OCI-LY7 (cell line): ENCODE results near the gene AGPAT2. TPM values are rescaled to one million over a fixed set of nuclear protein-coding genes. Genes with fewer than 3 reads are reported as not detected.

Experiments used
- BruUV-seq: library from RNA; stranded (reverse); fragments of 400-500 nt; replicated peaks from 2 replicates; lab custom pipeline; 2021; lab: Mats Ljungman, UMichigan
- CTCF ChIA-PET: fragments of 300-600 bp; sonication (Branson Sonifier 250); formaldehyde crosslinking; loops from one replicate; lab custom pipeline; 2022; ENCODE audit warnings: antibody characterized with exemption; ENCODE audit not compliant: unreplicated experiment; lab: Charles Lee
- POLR2A ChIA-PET: fragments of 300-600 bp; sonication (Branson Sonifier 250); formaldehyde crosslinking; loops from one replicate; lab custom pipeline; 2022; ENCODE audit warnings: antibody characterized with exemption; lab: Charles Lee
- DNase-seq: peaks from one replicate; pipeline ENCODE4 v3.0.0-alpha.2; 2015; ENCODE audit warnings: low spot score
- H2AFZ ChIP-seq: fragments of 200-600 bp; sonication (generic), shearing (Covaris generic); 2 replicates; pipeline ENCODE4 v1.6.1; 2014; ENCODE audit warnings: mild to moderate bottlenecking, antibody characterized with exemption, low read length, moderate library complexity
- H3K27ac ChIP-seq: fragments of 200-600 bp; sonication (generic); 2 replicates; pipeline ENCODE4 v1.5.1; 2014; ENCODE audit warnings: mixed run types, low read depth, mild to moderate bottlenecking, moderate library complexity, low read length, inconsistent platforms; ENCODE audit not compliant: poor library complexity, severe bottlenecking
- H3K36me3 ChIP-seq: fragments of 200-600 bp; sonication (generic); 2 replicates; pipeline ENCODE4 v1.6.1; 2014; ENCODE audit warnings: mild to moderate bottlenecking, antibody characterized with exemption, low read length, moderate library complexity, mixed read lengths; ENCODE audit not compliant: insufficient read depth
- H3K4me1 ChIP-seq: fragments of 200-600 bp; sonication (generic); 2 replicates; pipeline ENCODE4 v1.5.1; 2014; ENCODE audit warnings: mild to moderate bottlenecking, low read length; ENCODE audit not compliant: insufficient read depth, poor library complexity, severe bottlenecking
- H3K4me2 ChIP-seq: fragments of 200-600 bp; sonication (generic); 2 replicates; pipeline ENCODE4 v1.6.1; 2014; ENCODE audit warnings: mild to moderate bottlenecking, low read length
- H3K4me3 ChIP-seq: fragments of 200-600 bp; sonication (generic); 2 replicates; pipeline ENCODE4 v1.5.1; 2014; ENCODE audit warnings: mild to moderate bottlenecking, low read depth, low read length; ENCODE audit not compliant: poor library complexity, severe bottlenecking
- H3K79me2 ChIP-seq: fragments of 200-600 bp; sonication (generic); 2 replicates; pipeline ENCODE4 v1.6.1; 2016; ENCODE audit warnings: low read depth, mild to moderate bottlenecking, low read length, moderate library complexity, mixed read lengths; ENCODE audit not compliant: insufficient read depth
- H3K9me2 ChIP-seq: fragments of 200-600 bp; sonication (generic); 2 replicates; pipeline ENCODE4 v1.6.1; 2016; ENCODE audit warnings: mild to moderate bottlenecking, low read length, mixed read lengths; ENCODE audit not compliant: insufficient read depth
- H3K9me3 ChIP-seq: fragments of 200-600 bp; sonication (generic); 2 replicates; pipeline ENCODE4 v1.6.1; 2014; ENCODE audit warnings: mild to moderate bottlenecking, mixed run types, low read length, mixed read lengths
- H4K20me1 ChIP-seq: fragments of 200-600 bp; sonication (generic); 2 replicates; pipeline ENCODE4 v1.6.1; 2014; ENCODE audit warnings: mild to moderate bottlenecking, antibody characterized with exemption, low read length, moderate library complexity, mixed read lengths; ENCODE audit not compliant: insufficient read depth
- CTCF ChIP-seq: fragments of 200-600 bp; sonication (generic); conservative IDR thresholded peaks from 2 replicates; pipeline ENCODE4 v1.5.1; 2014; ENCODE audit warnings: mild to moderate bottlenecking, antibody characterized with exemption, low read length, moderate library complexity, mixed read lengths
- EZH2phosphoT487 ChIP-seq: fragments of 200-600 bp; sonication (generic); IDR thresholded peaks from 2 replicates; pipeline ENCODE4 v1.6.1; 2018; ENCODE audit warnings: low read depth, borderline replicate concordance, mild to moderate bottlenecking, mixed run types, antibody characterized with exemption, low read length, moderate library complexity, mixed read lengths
- intact Hi-C: fragments of 100-400 bp; cut with micrococcal nuclease; formaldehyde crosslinking; loops from one replicate; pipeline ENCODE4 v1.10.0; 2022; ENCODE audit not compliant: unreplicated experiment
- total RNA-seq, 2 experiments: library from RNA; depleted of rRNA in 1 of 2; stranded (reverse); fragments of >200 nt in 1 of 2; shearing (Covaris generic) in 1 of 2; gene quantifications; 2 replicates each; pipeline ENCODE4 v1.2.3, GENCODE V29; 2014 to 2022

Gene AGPAT2
- total RNA-seq, 2 experiments from 2014 or later = 18.3 to 20.8 TPM

DNA sequence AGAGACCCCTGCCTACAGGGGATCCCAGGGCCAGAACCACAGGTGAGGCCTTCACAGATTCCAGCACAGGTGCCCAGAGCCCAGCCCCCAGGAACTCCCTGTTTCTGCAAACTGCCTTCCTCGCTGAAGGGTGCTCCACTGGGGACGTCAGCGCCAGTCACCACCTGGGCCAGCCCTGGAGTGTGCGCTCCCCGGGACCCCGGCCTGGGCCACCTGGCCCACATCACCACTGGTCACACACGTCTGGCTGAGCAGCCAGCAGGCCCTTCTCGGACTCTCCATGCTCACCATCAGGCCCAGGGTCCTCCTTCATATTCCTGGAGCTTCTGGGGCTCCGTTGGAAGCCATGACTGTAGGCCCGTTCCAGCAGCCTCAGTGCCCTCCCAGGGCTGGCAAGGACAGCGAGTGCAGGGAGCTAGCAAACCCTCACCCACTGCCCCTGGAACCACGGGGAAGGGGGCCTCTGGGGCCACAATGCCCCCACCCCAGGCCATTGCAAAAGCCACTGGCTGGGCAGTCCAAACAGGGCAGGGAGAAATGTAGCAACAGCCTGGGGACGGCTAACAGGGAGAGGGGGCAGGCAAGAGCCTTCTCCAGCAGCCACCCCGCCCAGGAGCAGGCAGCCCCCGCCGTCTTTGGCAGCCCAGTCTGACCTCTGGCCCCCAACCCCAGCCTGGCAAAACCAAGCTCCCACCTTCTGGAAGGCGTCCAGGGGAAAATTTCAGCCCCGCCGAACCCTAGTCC, 1.3 kb downstream of the AGPAT2 start:
- DNase-seq = peak; percentile 19
- H3K9me2 ChIP-seq = no peaks in the 10 kb centered on the region
- no TSS peak for BruUV-seq
- no peaks in the 10 kb centered on the region; the same call in 1 of the 2 replicates for H4K20me1 ChIP-seq
- POLR2A ChIA-PET = interaction anchor here (0.6 kb wide), 1 partner anchor 12 kb away, joined by 3 read pairs; no protein-coding TSS in a partner anchor
- intact Hi-C loops = no loop called here
- H3K36me3 ChIP-seq = no peaks in the 10 kb centered on the region
- CTCF ChIA-PET = interaction anchor here (0.6 kb wide), 1 partner anchor 43 kb away, joined by 5 read pairs; no protein-coding TSS in a partner anchor
- H3K4me2 ChIP-seq = peak overlapping the region; percentile 88
- H3K9me3 ChIP-seq = no peaks in the 10 kb centered on the region
- H3K79me2 ChIP-seq = no peaks in the 10 kb centered on the region
- peak overlapping the region; percentile 83 for H3K4me3 ChIP-seq
- no peak overlapping the region for H2AFZ ChIP-seq
- TF ChIP-seq CTCF (no peak), EZH2phosphoT487 (no peak)
- peaks cover 13% of the 10 kb centered on the region for H3K4me1 ChIP-seq
- no peak overlapping the region for H3K27ac ChIP-seq

DNA sequence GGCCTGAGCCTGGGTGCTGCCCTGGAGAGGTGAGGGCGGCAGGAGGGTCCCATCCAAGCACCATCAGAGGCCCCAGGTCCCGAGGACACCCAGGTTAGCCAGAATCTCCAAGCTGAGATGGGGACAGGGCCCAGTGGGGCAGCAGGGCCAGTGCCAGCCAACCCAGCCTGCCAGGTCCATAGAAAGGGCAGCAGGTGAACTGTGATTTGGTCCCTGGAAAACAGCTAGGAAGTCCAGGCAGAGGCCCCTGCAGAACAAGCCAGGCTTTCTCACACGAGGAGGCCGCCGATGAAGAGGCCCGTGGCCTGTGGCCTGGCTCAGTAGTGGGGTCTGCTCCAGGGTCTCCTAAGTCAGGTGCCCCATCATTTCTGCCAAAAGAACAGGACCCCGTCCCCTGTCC, 2.0 kb downstream of the AGPAT2 start:
- TF ChIP-seq EZH2phosphoT487 (no peak), CTCF (no peak)
- intact Hi-C loops = no loop called here
- H2AFZ ChIP-seq = no peak overlapping the region
- CTCF ChIA-PET = no interaction called here
- peaks cover 13% of the 10 kb centered on the region for H3K4me1 ChIP-seq
- H3K36me3 ChIP-seq = no peaks in the 10 kb centered on the region
- H3K27ac ChIP-seq = no peak overlapping the region
- BruUV-seq = no TSS peak
- H3K79me2 ChIP-seq = no peaks in the 10 kb centered on the region
- H4K20me1 ChIP-seq = no peaks in the 10 kb centered on the region; the same call in 1 of the 2 replicates
- POLR2A ChIA-PET = no interaction called here
- H3K9me2 ChIP-seq = no peaks in the 10 kb centered on the region
- H3K9me3 ChIP-seq = no peaks in the 10 kb centered on the region
- DNase-seq = no peak
- H3K4me2 ChIP-seq = no peak overlapping the region
- H3K4me3 ChIP-seq = no peak overlapping the region

DNA sequence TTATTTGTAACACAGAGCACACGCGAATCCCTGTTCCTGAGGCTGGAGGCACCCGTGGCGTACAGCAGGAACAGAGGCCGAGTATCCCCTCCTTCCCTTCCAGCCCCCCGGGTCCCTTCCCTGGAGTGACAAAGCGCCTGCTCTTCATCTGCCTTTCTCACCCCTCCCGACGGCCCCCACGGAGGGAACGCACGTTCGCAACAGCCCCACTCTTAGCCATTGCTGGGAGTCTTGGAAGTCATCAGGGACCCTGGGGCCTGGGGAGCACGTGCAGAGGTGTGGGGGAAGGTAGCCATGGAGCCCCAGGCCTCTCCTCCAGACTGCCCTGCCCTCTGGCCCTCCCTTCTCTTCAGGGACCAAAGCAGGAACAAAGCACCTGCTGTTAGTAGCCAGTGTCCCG, 2.5 kb downstream of the AGPAT2 start:
- BruUV-seq = no TSS peak
- Histone ChIP-seq H3K4me3 (no peak overlapping the region), H3K27ac (no peak overlapping the region), H4K20me1 (no peaks in the 10 kb centered on the region; the same call in 1 of the 2 replicates), H3K79me2 (no peaks in the 10 kb centered on the region), H3K4me2 (no peak overlapping the region), H3K9me3 (no peaks in the 10 kb centered on the region), H3K36me3 (no peaks in the 10 kb centered on the region), H2AFZ (no peak overlapping the region), H3K4me1 (peaks cover 13% of the 10 kb centered on the region), H3K9me2 (no peaks in the 10 kb centered on the region)
- DNase-seq = no peak
- intact Hi-C loops = no loop called here
- no peak for TF ChIP-seq EZH2phosphoT487
- no peak for TF ChIP-seq CTCF
- ChIA-PET POLR2A (no interaction called here), CTCF (no interaction called here)
